Stimulated activated memory B cell treated with anti-CD40 and anti-IgM and Interleukin-4, amounts not matched to agents 10 μg/mL and 1 μg/mL and 100 μg/mL, for 72 hours (primary cell): ENCODE results near the gene FBXO2.

Experiments
- ATAC-seq: fragments of 150-1000 bp; cut with Tn5 transposase; 2 replicates; pipeline ENCODE4 v1.10.0; 2021
- H3K27ac Mint-ChIP-seq: one replicate; pipeline ENCODE4 v1.8.0; 2022; ENCODE audit warnings: mild to moderate bottlenecking, mixed read lengths
- H3K27me3 Mint-ChIP-seq: one replicate; pipeline ENCODE4 v1.8.0; 2022; ENCODE audit warnings: mixed read lengths
- H3K36me3 Mint-ChIP-seq: one replicate; pipeline ENCODE4 v1.8.0; 2022; ENCODE audit warnings: mixed read lengths
- H3K4me1 Mint-ChIP-seq: one replicate; pipeline ENCODE4 v1.8.0; 2022; ENCODE audit warnings: mixed read lengths
- H3K4me3 Mint-ChIP-seq: one replicate; pipeline ENCODE4 v1.8.0; 2022; ENCODE audit warnings: mild to moderate bottlenecking, moderate library complexity, mixed read lengths
- H3K9me3 Mint-ChIP-seq: one replicate; pipeline ENCODE4 v1.8.0; 2022; ENCODE audit warnings: mixed read lengths

Gene FBXO2

GRCh38 chr1:11654137-11654938 is at the start of gene FBXO2, which contains the start of gene FBXO44:
TSS of gene FBXO2 (minus strand) at chr1:11654429. CDS start at chr1:11654340, 89 bp downstream.
TSS of gene FBXO44 (plus strand) at chr1:11654877. CDS start at chr1:11655836, 959 bp downstream.
- no peaks in the 10 kb centered on the region for H3K9me3 Mint-ChIP-seq
- peak within 1 kb of the TSS; percentile 83 for H3K4me3 Mint-ChIP-seq
- ATAC-seq: peak; percentile 90
- H3K27ac Mint-ChIP-seq: peak within 1 kb of the TSS; percentile 48
- H3K4me1 Mint-ChIP-seq: peaks cover 27% of the 10 kb centered on the region
- no peaks in the 10 kb centered on the region for H3K36me3 Mint-ChIP-seq
- H3K27me3 Mint-ChIP-seq: no peaks in the 10 kb centered on the region

- Mint-ChIP-seq H3K4me3 (no peak overlapping the region), H3K27ac (no peak overlapping the region), H3K36me3 (no peaks in the 10 kb centered on the region), H3K4me1 (peaks cover 13% of the 10 kb centered on the region), H3K27me3 (peaks cover 24% of the 10 kb centered on the region), H3K9me3 (no peaks in the 10 kb centered on the region)
- peak; percentile 59 for ATAC-seq
Measured at GRCh38 chr1:11703357-11704193, 49.3 kb upstream of the FBXO2 start.

GRCh38 chr1:11701981-11702803 is 48.0 kb upstream of the FBXO2 start:
- Mint-ChIP-seq H3K4me1 (peaks cover 13% of the 10 kb centered on the region), H3K9me3 (no peaks in the 10 kb centered on the region), H3K27me3 (peaks cover 10% of the 10 kb centered on the region), H3K27ac (no peak overlapping the region), H3K4me3 (no peak overlapping the region), H3K36me3 (no peaks in the 10 kb centered on the region)
- ATAC-seq: no peak

- Mint-ChIP-seq H3K4me3 (no peak overlapping the region), H3K4me1 (peaks cover 13% of the 10 kb centered on the region), H3K36me3 (no peaks in the 10 kb centered on the region), H3K27me3 (peaks cover 9% of the 10 kb centered on the region), H3K27ac (no peak overlapping the region), H3K9me3 (no peaks in the 10 kb centered on the region)
- no peak for ATAC-seq
Measured at GRCh38 chr1:11701551-11701961, 47.3 kb upstream of the FBXO2 start.

- Mint-ChIP-seq H3K27me3 (peaks cover 9% of the 10 kb centered on the region), H3K36me3 (no peaks in the 10 kb centered on the region), H3K9me3 (no peaks in the 10 kb centered on the region), H3K27ac (no peak overlapping the region), H3K4me1 (peaks cover 13% of the 10 kb centered on the region), H3K4me3 (no peak overlapping the region)
- no peak for ATAC-seq
Measured at GRCh38 chr1:11700601-11701467, 46.6 kb upstream of the FBXO2 start.

- no peak for ATAC-seq
- no peak overlapping the region for H3K27ac Mint-ChIP-seq
- H3K36me3 Mint-ChIP-seq: no peaks in the 10 kb centered on the region
- no peaks in the 10 kb centered on the region for H3K9me3 Mint-ChIP-seq
- H3K4me3 Mint-ChIP-seq: no peak overlapping the region
- H3K27me3 Mint-ChIP-seq: peaks cover 21% of the 10 kb centered on the region
- peaks cover 4% of the 10 kb centered on the region for H3K4me1 Mint-ChIP-seq
Measured at GRCh38 chr1:11697893-11698210, 43.6 kb upstream of the FBXO2 start.

- peaks cover 26% of the 10 kb centered on the region for H3K27me3 Mint-ChIP-seq
- peaks cover 9% of the 10 kb centered on the region for H3K4me1 Mint-ChIP-seq
- H3K9me3 Mint-ChIP-seq: no peaks in the 10 kb centered on the region
- no peak overlapping the region for H3K4me3 Mint-ChIP-seq
- ATAC-seq: no peak
- H3K36me3 Mint-ChIP-seq: no peaks in the 10 kb centered on the region
- no peak overlapping the region for H3K27ac Mint-ChIP-seq
Measured at GRCh38 chr1:11697188-11697892, 43.1 kb upstream of the FBXO2 start.

- Mint-ChIP-seq H3K9me3 (no peaks in the 10 kb centered on the region), H3K27ac (no peak overlapping the region), H3K4me1 (peaks cover 17% of the 10 kb centered on the region), H3K4me3 (no peak overlapping the region), H3K27me3 (peaks cover 36% of the 10 kb centered on the region), H3K36me3 (no peaks in the 10 kb centered on the region)
- ATAC-seq: no peak
Measured at GRCh38 chr1:11695861-11696260, 41.6 kb upstream of the FBXO2 start.

GRCh38 chr1:11693917-11694316 is 39.7 kb upstream of the FBXO2 start:
- no peak overlapping the region for H3K27ac Mint-ChIP-seq

GRCh38 chr1:11693024-11693590 is 38.9 kb upstream of the FBXO2 start:
- peaks cover 27% of the 10 kb centered on the region for H3K4me1 Mint-ChIP-seq
- H3K27me3 Mint-ChIP-seq: peaks cover 62% of the 10 kb centered on the region
- no peak for ATAC-seq
- H3K27ac Mint-ChIP-seq: no peak overlapping the region
- H3K36me3 Mint-ChIP-seq: no peaks in the 10 kb centered on the region
- H3K4me3 Mint-ChIP-seq: no peak overlapping the region
- no peaks in the 10 kb centered on the region for H3K9me3 Mint-ChIP-seq

More at GRCh38 chr1:11693917-11694316, 39.7 kb upstream of the FBXO2 start:
- H3K4me3 Mint-ChIP-seq: no peak overlapping the region
- peaks cover 27% of the 10 kb centered on the region for H3K4me1 Mint-ChIP-seq
- no peaks in the 10 kb centered on the region for H3K36me3 Mint-ChIP-seq
- no peak for ATAC-seq
- no peaks in the 10 kb centered on the region for H3K9me3 Mint-ChIP-seq
- peaks cover 54% of the 10 kb centered on the region for H3K27me3 Mint-ChIP-seq

GRCh38 chr1:11691928-11692711 is 37.9 kb upstream of the FBXO2 start:
- ATAC-seq: no peak
- H3K27ac Mint-ChIP-seq: no peak overlapping the region
- H3K9me3 Mint-ChIP-seq: no peaks in the 10 kb centered on the region
- H3K27me3 Mint-ChIP-seq: peaks cover 72% of the 10 kb centered on the region
- H3K4me3 Mint-ChIP-seq: peak overlapping the region; percentile 55
- H3K4me1 Mint-ChIP-seq: peaks cover 27% of the 10 kb centered on the region
- no peaks in the 10 kb centered on the region for H3K36me3 Mint-ChIP-seq

- Mint-ChIP-seq H3K27ac (no peak within 1 kb of the TSS), H3K9me3 (no peaks in the 10 kb centered on the region), H3K27me3 (peaks cover 72% of the 10 kb centered on the region), H3K4me1 (peaks cover 27% of the 10 kb centered on the region), H3K36me3 (no peaks in the 10 kb centered on the region), H3K4me3 (peak within 1 kb of the TSS; percentile 62)
- ATAC-seq: peak; percentile 32
Measured at GRCh38 chr1:11691302-11691914, 37.2 kb upstream of the FBXO2 start, which contains the start of gene DRAXIN. TSS of gene DRAXIN (plus strand) at chr1:11691710. CDS start at chr1:11706259, 14,549 bp downstream.
